GM12878 (cell line): ENCODE measurements around the gene CACTIN. TPM values are rescaled to one million over a fixed set of nuclear protein-coding genes. Genes with fewer than 3 reads are reported as not detected.

Experiments
- ATAC-seq: fragments of 200-7000 bp; cut with Tn5 transposase; 3 replicates; pipeline ENCODE4 v1.9.1; 2020; ENCODE audit warnings: mild to moderate bottlenecking, moderate library complexity
- BruUV-seq: library from RNA; stranded (reverse); fragments of 400-500 nt; replicated peaks from 2 replicates; lab custom pipeline; 2021; lab: Mats Ljungman, UMichigan
- CTCF ChIA-PET: fragments of 300-600 bp; sonication (Branson Sonifier 250); formaldehyde crosslinking; extraction: SDS; loops from one replicate; lab custom pipeline; 2021; ENCODE audit warnings: inconsistent platforms; lab: Yijun Ruan, JAX
- POLR2A ChIA-PET: fragments of 350-600 bp; formaldehyde crosslinking; extraction: SDS; loops from one replicate; lab custom pipeline; 2021; ENCODE audit warnings: inconsistent platforms; lab: Charles Lee
- RAD21 ChIA-PET: fragments of 300-600 bp; sonication (Branson Sonifier 250); formaldehyde crosslinking; loops from one replicate; lab custom pipeline; 2023; ENCODE audit warnings: antibody characterized with exemption; ENCODE audit not compliant: unreplicated experiment; lab: Charles Lee
- SMC1A ChIA-PET: fragments of 300-600 bp; sonication (Branson Sonifier 250); formaldehyde crosslinking; loops from one replicate; lab custom pipeline; 2023; ENCODE audit not compliant: unreplicated experiment, uncharacterized antibody; lab: Charles Lee
- DNase-seq: peaks from one replicate; pipeline ENCODE4 v3.0.0-alpha.2; 2011; ENCODE audit warnings: low read depth, low spot score
- FAIRE-seq: peaks from 3 replicates; lab custom pipeline; 2011; peaks lifted over from hg19 to GRCh38; lab: Jason Lieb, UNC
- H2AFZ ChIP-seq: 2 replicates; pipeline ENCODE4 v1.6.0; 2011; ENCODE audit warnings: low read depth, low read length, control low read depth; ENCODE audit not compliant: control insufficient read depth
- H3K27ac ChIP-seq: 2 replicates; pipeline ENCODE4 v1.5.1; 2011; ENCODE audit warnings: control low read depth; ENCODE audit not compliant: control insufficient read depth, insufficient read depth
- H3K27me3 ChIP-seq, 2 experiments: replicated peaks in 1 of 2; 2 replicates each; pipeline versions ENCODE4 v1.6.0 to v1.6.1; 2011; ENCODE audit warnings: low read length in 1 of 2; ENCODE audit not compliant: control insufficient read depth in 2 of 2, insufficient read depth in 2 of 2
- H3K36me3 ChIP-seq, 2 experiments: 2 replicates each; pipeline ENCODE4 v1.5.1; 2011; ENCODE audit warnings: low read length in 1 of 2; ENCODE audit not compliant: control insufficient read depth in 2 of 2, insufficient read depth in 2 of 2
- H3K4me1 ChIP-seq: 2 replicates; pipeline ENCODE4 v1.6.1; 2011; ENCODE audit warnings: mild to moderate bottlenecking, low read length, moderate library complexity, mixed read lengths; ENCODE audit not compliant: control insufficient read depth, insufficient read depth
- H3K4me2 ChIP-seq: 2 replicates; pipeline ENCODE4 v1.6.0; 2011; ENCODE audit warnings: control low read depth; ENCODE audit not compliant: control insufficient read depth, insufficient read depth
- H3K4me3 ChIP-seq: fragments of 200-600 bp; sonication (generic); 2 replicates; pipeline ENCODE4 v1.5.1; 2016
- H3K79me2 ChIP-seq: 2 replicates; pipeline ENCODE4 v1.6.0; 2011; ENCODE audit warnings: low read length; ENCODE audit not compliant: control insufficient read depth, insufficient read depth
- H3K9ac ChIP-seq: 2 replicates; pipeline ENCODE4 v1.8.0; 2011; ENCODE audit warnings: low read length, control low read depth, mixed read lengths; ENCODE audit not compliant: control insufficient read depth, insufficient read depth
- H3K9me3 ChIP-seq: replicated peaks from 3 replicates; pipeline ENCODE4 v1.5.1; 2011; ENCODE audit warnings: mild to moderate bottlenecking, low read length; ENCODE audit not compliant: control insufficient read depth, insufficient read depth
- H4K20me1 ChIP-seq: 2 replicates; pipeline ENCODE4 v1.6.0; 2011; ENCODE audit not compliant: control insufficient read depth, insufficient read depth
- CHD1 ChIP-seq: IDR thresholded peaks from 2 replicates; pipeline ENCODE4 v1.6.1; 2012; ENCODE audit warnings: low read depth, low read length, improper control_type of control experiment
- CHD2 ChIP-seq: IDR thresholded peaks from 2 replicates; pipeline ENCODE4 v1.6.1; 2011; ENCODE audit warnings: low read depth, low read length, improper control_type of control experiment, borderline replicate concordance
- KLF5 ChIP-seq: fragments of 450-650 bp; IDR thresholded peaks from 2 replicates; pipeline ENCODE4 v1.6.1; 2014; ENCODE audit warnings: mild to moderate bottlenecking; ENCODE audit not compliant: partially characterized antibody
- NR2C1 ChIP-seq: fragments of 450-650 bp; IDR thresholded peaks from 2 replicates; pipeline ENCODE4 v1.6.1; 2017; ENCODE audit warnings: antibody characterized with exemption, mild to moderate bottlenecking, moderate library complexity
- PAX8 ChIP-seq: fragments of 450-650 bp; IDR thresholded peaks from 2 replicates; pipeline ENCODE4 v1.6.1; 2017; ENCODE audit warnings: mild to moderate bottlenecking, moderate library complexity
- RCOR1 ChIP-seq: conservative IDR thresholded peaks from 2 replicates; pipeline ENCODE4 v1.6.1; 2012; ENCODE audit warnings: low read depth, low read length, improper control_type of control experiment
- SIN3A ChIP-seq: IDR thresholded peaks from 2 replicates; pipeline ENCODE4 v1.6.1; 2012; ENCODE audit warnings: low read depth, low read length, improper control_type of control experiment
- ZBED1 ChIP-seq: IDR thresholded peaks from 2 replicates; pipeline ENCODE4 v1.6.1; 2016; ENCODE audit warnings: borderline replicate concordance
- WGBS: methylation state at CpG from one replicate; pipeline ENCODE4 v1.1.6; 2016; ENCODE audit warnings: low lambda C conversion rate; ENCODE audit not compliant: insufficient replicate concordance, insufficient coverage; ENCODE audit errors: missing lambda C conversion rate; 5-methylcytosine and 5-hydroxymethylcytosine counted together
- in situ Hi-C: fragments of 300-500 bp; cut with MboI; formaldehyde crosslinking; loops from 9 replicates; pipeline ENCODE4 v1.14.3; 2018; ENCODE audit warnings: mixed read lengths
- intact Hi-C: fragments of 100-400 bp; cut with micrococcal nuclease; formaldehyde crosslinking; loops from one replicate; pipeline ENCODE4 v1.14.2; 2022; ENCODE audit not compliant: unreplicated experiment
- polyA plus RNA-seq, 11 experiments: library from polyadenylated mRNA; depleted of rRNA in 4 of 11; unstranded in 6 of 11; stranded (reverse) in 5 of 11; fragments of >200 nt; fragmentation: Nextera tagmentation in 4 of 11; fragmentation: Illumina TruSeq in 1 of 11; extraction: Ambion mirVana in 4 of 11; extraction: Trizol in 1 of 11; gene quantifications; 1 replicate in 1 of 11; 2 replicates in 10 of 11; pipeline versions ENCODE4 v1.2.1 to v1.2.3, GENCODE V29; 2011 to 2016; ENCODE audit warnings: inconsistent platforms in 2 of 11, missing spikeins in 2 of 11, low read depth in 1 of 11
- total RNA-seq, 4 experiments: library from RNA; depleted of rRNA in 3 of 4; stranded (reverse); fragments of >200 nt in 3 of 4; fragmentation: Illumina TruSeq in 1 of 4; extraction: Trizol in 1 of 4; gene quantifications; 2 replicates each; pipeline versions ENCODE4 v1.2.1 to v1.2.3, GENCODE V29; 2013 to 2021
- TF ChIP-seq, protein P1 (sequence below): IDR thresholded peaks from 2 replicates; pipeline ENCODE4 v1.6.1; 2011; ENCODE audit warnings: borderline replicate concordance, low read depth, mild to moderate bottlenecking, moderate library complexity, mixed read lengths, low read length; ENCODE audit not compliant: insufficient read depth; ENCODE audit errors: extremely low read length
- TF ChIP-seq, protein P2 (sequence below): fragments of 450-650 bp; IDR thresholded peaks from 2 replicates; pipeline ENCODE4 v1.6.1; 2018; ENCODE audit warnings: mild to moderate bottlenecking, low read depth, moderate library complexity; ENCODE audit not compliant: partially characterized antibody
- TF ChIP-seq, protein P3 (sequence below): IDR thresholded peaks from 2 replicates; pipeline ENCODE4 v1.6.1; 2011; ENCODE audit warnings: borderline replicate concordance, low read depth, mild to moderate bottlenecking, moderate library complexity, low read length; ENCODE audit not compliant: insufficient read depth, poor library complexity, severe bottlenecking
- TF ChIP-seq, protein P4 (sequence below): fragments of 150-350 bp; IDR thresholded peaks from 2 replicates; pipeline ENCODE4 v1.6.1; 2014; ENCODE audit warnings: mild to moderate bottlenecking, low read depth, low read length
- TF ChIP-seq, protein P5 (sequence below): fragments of 450-650 bp; IDR thresholded peaks from 2 replicates; pipeline ENCODE4 v1.6.1; 2017; ENCODE audit warnings: low read depth, mild to moderate bottlenecking, moderate library complexity

Gene CACTIN
- total and polyA plus RNA-seq, 10 of the 15 experiments (the other 5 are each of a cell fraction or from before 2014, with no cell fraction given) = 0.40 to 31.4 (median 12.5) TPM

DNA sequence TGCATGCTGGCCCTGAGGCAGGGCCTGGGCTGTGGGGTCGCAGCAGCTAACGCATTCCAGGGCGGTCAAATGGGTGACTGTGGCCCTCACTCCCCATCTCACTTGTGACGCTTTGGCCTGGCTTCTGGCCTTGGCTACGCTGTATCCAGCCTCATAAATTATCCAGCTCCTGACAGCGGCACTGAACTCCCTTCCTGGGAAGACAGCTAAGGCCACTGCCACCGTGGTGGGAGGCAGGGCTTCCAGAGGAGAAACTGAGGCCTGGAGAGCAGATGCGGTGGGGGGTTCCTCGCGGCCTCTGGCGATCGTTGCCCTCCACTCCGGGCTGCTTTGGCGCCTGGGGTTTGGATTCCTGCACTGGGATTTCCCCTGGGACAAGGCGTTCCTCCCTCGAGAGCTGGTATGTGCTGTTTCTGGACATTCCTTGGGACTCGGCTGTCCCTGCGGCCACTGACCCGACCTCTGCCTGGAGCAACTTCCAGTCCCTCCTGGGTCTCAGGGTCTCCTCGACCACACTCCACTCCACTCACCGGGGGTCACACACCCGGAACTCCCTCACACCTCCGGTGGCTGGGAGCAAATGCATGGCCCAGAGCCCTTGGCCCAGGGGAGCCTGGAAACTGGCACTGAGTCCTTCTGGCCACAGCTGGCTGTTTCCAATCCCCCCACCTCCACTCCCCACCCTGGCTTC lies 23.3 kb downstream of the CACTIN start:
- CTCF ChIA-PET = no interaction called here
- in situ Hi-C loops = no loop called here

More for the DNA sequence above, 23.3 kb downstream of the CACTIN start:
- Histone ChIP-seq H3K27ac (no peak overlapping the region), H2AFZ (no peak overlapping the region), H3K4me1 (peaks cover 12% of the 10 kb centered on the region), H4K20me1 (no peaks in the 10 kb centered on the region), H3K36me3 (no peaks in the 10 kb centered on the region), H3K79me2 (no peaks in the 10 kb centered on the region), H3K4me2 (no peak overlapping the region), H3K9ac (no peak overlapping the region), H3K9me3 (no peaks in the 10 kb centered on the region), H3K27me3 (no peaks in the 10 kb centered on the region), H3K4me3 (no peak overlapping the region)
- intact Hi-C loops = no loop called here
- WGBS = 78% methylated on average over 23 of the region's 23 CpGs
- POLR2A ChIA-PET = interaction anchor here (0.7 kb wide), 1 partner anchor 56 kb away, joined by 4 read pairs; no protein-coding TSS in a partner anchor
- ATAC-seq (no peak), FAIRE-seq (no peak), DNase-seq (no peak)
- RAD21 ChIA-PET = no interaction called here
- TF ChIP-seq, protein P1, sequence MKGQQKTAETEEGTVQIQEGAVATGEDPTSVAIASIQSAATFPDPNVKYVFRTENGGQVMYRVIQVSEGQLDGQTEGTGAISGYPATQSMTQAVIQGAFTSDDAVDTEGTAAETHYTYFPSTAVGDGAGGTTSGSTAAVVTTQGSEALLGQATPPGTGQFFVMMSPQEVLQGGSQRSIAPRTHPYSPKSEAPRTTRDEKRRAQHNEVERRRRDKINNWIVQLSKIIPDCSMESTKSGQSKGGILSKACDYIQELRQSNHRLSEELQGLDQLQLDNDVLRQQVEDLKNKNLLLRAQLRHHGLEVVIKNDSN = no peak
- TF ChIP-seq, protein P2, sequence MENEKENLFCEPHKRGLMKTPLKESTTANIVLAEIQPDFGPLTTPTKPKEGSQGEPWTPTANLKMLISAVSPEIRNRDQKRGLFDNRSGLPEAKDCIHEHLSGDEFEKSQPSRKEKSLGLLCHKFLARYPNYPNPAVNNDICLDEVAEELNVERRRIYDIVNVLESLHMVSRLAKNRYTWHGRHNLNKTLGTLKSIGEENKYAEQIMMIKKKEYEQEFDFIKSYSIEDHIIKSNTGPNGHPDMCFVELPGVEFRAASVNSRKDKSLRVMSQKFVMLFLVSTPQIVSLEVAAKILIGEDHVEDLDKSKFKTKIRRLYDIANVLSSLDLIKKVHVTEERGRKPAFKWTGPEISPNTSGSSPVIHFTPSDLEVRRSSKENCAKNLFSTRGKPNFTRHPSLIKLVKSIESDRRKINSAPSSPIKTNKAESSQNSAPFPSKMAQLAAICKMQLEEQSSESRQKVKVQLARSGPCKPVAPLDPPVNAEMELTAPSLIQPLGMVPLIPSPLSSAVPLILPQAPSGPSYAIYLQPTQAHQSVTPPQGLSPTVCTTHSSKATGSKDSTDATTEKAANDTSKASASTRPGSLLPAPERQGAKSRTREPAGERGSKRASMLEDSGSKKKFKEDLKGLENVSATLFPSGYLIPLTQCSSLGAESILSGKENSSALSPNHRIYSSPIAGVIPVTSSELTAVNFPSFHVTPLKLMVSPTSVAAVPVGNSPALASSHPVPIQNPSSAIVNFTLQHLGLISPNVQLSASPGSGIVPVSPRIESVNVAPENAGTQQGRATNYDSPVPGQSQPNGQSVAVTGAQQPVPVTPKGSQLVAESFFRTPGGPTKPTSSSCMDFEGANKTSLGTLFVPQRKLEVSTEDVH = no peak
- TF ChIP-seq, protein P3, sequence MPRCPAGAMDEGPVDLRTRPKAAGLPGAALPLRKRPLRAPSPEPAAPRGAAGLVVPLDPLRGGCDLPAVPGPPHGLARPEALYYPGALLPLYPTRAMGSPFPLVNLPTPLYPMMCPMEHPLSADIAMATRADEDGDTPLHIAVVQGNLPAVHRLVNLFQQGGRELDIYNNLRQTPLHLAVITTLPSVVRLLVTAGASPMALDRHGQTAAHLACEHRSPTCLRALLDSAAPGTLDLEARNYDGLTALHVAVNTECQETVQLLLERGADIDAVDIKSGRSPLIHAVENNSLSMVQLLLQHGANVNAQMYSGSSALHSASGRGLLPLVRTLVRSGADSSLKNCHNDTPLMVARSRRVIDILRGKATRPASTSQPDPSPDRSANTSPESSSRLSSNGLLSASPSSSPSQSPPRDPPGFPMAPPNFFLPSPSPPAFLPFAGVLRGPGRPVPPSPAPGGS = no peak
- no peak for TF ChIP-seq CHD1
- TF ChIP-seq PAX8 = no peak
- TF ChIP-seq NR2C1 = no peak
- no peak for TF ChIP-seq RCOR1
- no peak for TF ChIP-seq KLF5
- TF ChIP-seq ZBED1 = no peak
- no peak for TF ChIP-seq SIN3A
- TF ChIP-seq, protein P4, sequence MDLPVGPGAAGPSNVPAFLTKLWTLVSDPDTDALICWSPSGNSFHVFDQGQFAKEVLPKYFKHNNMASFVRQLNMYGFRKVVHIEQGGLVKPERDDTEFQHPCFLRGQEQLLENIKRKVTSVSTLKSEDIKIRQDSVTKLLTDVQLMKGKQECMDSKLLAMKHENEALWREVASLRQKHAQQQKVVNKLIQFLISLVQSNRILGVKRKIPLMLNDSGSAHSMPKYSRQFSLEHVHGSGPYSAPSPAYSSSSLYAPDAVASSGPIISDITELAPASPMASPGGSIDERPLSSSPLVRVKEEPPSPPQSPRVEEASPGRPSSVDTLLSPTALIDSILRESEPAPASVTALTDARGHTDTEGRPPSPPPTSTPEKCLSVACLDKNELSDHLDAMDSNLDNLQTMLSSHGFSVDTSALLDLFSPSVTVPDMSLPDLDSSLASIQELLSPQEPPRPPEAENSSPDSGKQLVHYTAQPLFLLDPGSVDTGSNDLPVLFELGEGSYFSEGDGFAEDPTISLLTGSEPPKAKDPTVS = no peak
- TF ChIP-seq, protein P5, sequence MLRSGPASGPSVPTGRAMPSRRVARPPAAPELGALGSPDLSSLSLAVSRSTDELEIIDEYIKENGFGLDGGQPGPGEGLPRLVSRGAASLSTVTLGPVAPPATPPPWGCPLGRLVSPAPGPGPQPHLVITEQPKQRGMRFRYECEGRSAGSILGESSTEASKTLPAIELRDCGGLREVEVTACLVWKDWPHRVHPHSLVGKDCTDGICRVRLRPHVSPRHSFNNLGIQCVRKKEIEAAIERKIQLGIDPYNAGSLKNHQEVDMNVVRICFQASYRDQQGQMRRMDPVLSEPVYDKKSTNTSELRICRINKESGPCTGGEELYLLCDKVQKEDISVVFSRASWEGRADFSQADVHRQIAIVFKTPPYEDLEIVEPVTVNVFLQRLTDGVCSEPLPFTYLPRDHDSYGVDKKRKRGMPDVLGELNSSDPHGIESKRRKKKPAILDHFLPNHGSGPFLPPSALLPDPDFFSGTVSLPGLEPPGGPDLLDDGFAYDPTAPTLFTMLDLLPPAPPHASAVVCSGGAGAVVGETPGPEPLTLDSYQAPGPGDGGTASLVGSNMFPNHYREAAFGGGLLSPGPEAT = no peak
- no peak for TF ChIP-seq CHD2
- BruUV-seq = no TSS peak
- SMC1A ChIA-PET = no interaction called here
